Liver (tissue), 3 donors: ENCODE data around the gene GULP1.

Source experiments
- HNF4G ChIP-seq: IDR thresholded peaks from 2 replicates; pipeline ENCODE4 v1.6.1; 2016; ENCODE audit warnings: antibody characterized with exemption
- JUND ChIP-seq, 2 donors: IDR thresholded peaks; 2 replicates each; pipeline ENCODE4 v1.6.1; 2016; ENCODE audit warnings: antibody characterized with exemption in 2 of 2
- RAD21 ChIP-seq, 2 donors: IDR thresholded peaks; 2 replicates each; pipeline ENCODE4 v1.6.1; 2016; ENCODE audit warnings: antibody characterized with exemption in 2 of 2, mild to moderate bottlenecking in 2 of 2
- TF ChIP-seq, protein P1 (sequence below): fragments of 150-350 bp; IDR thresholded peaks from 2 replicates; pipeline ENCODE4 v1.5.1; 2017; ENCODE audit warnings: improper control_type of control experiment, low read depth, low read length; ENCODE audit not compliant: missing input control
- donor health status: healthy.
- donor health status: healthy.

DNA sequence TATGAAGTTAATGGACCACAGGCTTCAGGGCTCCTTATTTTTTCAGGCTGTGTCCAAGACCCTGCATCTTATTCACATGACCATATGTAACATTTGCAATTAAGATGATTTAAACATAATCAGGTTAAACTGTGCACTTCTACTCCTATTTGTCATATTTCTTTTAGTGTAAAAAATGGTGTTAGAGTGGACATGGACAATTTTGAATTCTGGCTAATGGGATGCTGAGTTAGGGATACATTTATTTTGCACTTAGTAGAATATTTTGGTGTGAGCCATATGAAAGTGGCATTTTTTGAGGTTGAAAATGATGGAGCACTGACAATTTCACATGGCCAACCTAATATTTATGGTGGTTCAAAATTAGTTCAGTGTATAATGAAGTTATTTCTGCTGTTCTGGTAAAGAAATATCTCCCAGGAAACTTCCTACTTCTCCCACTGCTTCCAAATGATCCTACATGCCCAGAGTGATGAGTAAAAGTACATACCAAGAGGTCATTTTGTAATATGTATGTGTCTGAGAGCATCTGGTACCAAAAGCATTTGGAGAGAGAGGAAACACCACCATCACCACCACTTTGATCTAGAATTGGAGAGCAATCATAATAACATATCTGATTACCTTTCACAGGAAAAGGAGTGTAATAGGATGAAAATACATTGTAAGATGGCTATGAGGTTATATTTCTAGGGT lies 36.0 kb downstream of the GULP1 start:
- TF ChIP-seq HNF4G (no peak), RAD21 (IDR thresholded peaks at IDR 0.05) (no peak), JUND (IDR thresholded peaks at IDR 0.05) (no peak)
- TF ChIP-seq, protein P1, sequence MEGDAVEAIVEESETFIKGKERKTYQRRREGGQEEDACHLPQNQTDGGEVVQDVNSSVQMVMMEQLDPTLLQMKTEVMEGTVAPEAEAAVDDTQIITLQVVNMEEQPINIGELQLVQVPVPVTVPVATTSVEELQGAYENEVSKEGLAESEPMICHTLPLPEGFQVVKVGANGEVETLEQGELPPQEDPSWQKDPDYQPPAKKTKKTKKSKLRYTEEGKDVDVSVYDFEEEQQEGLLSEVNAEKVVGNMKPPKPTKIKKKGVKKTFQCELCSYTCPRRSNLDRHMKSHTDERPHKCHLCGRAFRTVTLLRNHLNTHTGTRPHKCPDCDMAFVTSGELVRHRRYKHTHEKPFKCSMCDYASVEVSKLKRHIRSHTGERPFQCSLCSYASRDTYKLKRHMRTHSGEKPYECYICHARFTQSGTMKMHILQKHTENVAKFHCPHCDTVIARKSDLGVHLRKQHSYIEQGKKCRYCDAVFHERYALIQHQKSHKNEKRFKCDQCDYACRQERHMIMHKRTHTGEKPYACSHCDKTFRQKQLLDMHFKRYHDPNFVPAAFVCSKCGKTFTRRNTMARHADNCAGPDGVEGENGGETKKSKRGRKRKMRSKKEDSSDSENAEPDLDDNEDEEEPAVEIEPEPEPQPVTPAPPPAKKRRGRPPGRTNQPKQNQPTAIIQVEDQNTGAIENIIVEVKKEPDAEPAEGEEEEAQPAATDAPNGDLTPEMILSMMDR, result no peak
